Measurements from ENCODE around the gene ZNF213. TPM values are rescaled to one million over a fixed set of nuclear protein-coding genes. Genes with fewer than 3 reads are reported as not detected.

ZNF213 gene
- total RNA-seq, 1 experiment from 2014 or later: 2.0 TPM

DNA sequence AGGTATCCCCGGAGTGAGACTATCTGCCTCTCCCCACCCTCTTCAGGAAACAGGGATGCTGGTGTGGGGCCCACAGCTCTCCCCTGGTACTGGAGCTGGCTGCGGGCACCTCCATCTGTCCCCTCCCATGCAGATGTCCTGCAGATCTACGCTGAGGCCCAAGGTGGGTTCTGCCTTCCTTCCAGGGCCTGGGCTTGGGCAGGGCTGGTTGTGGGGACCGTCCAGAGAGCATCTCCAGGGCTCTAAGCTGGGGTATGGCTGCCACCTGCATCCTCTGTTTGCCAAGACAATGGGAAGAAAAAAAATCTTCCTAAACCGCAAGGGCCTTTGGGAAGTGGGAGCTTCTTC, 12.9 kb downstream of the ZNF213 start:
- Histone ChIP-seq H4K20me1 (ENCODE audit: insufficient read depth, low read depth, low read length) (peaks cover 7% of the 10 kb centered on the region; the same call in 1 of the 2 replicates), H3K4me3 (ENCODE audit: low read length) (no peak overlapping the region), H2AFZ (ENCODE audit: low read length) (no peak overlapping the region), H3K4me2 (ENCODE audit: low read depth, low read length, poor library complexity, severe bottlenecking) (no peak overlapping the region), H3K36me3 (ENCODE audit: insufficient read depth, low read length) (no peaks in the 10 kb centered on the region), H3K9me3 (ENCODE audit: low read length) (no peaks in the 10 kb centered on the region), H3K9ac (ENCODE audit: low read length) (no peak overlapping the region), H3K27ac (ENCODE audit: low read length) (no peak overlapping the region), H3K27me3 (ENCODE audit: low read length) (no peaks in the 10 kb centered on the region), H3K4me1 (ENCODE audit: low read length) (peaks cover 25% of the 10 kb centered on the region), H3K79me2 (ENCODE audit: low read length) (no peaks in the 10 kb centered on the region), H3K9me2 (replicated peaks; ENCODE audit: insufficient read depth, low read length) (no peaks in the 10 kb centered on the region)
- DNase-seq: no peak

DNA sequence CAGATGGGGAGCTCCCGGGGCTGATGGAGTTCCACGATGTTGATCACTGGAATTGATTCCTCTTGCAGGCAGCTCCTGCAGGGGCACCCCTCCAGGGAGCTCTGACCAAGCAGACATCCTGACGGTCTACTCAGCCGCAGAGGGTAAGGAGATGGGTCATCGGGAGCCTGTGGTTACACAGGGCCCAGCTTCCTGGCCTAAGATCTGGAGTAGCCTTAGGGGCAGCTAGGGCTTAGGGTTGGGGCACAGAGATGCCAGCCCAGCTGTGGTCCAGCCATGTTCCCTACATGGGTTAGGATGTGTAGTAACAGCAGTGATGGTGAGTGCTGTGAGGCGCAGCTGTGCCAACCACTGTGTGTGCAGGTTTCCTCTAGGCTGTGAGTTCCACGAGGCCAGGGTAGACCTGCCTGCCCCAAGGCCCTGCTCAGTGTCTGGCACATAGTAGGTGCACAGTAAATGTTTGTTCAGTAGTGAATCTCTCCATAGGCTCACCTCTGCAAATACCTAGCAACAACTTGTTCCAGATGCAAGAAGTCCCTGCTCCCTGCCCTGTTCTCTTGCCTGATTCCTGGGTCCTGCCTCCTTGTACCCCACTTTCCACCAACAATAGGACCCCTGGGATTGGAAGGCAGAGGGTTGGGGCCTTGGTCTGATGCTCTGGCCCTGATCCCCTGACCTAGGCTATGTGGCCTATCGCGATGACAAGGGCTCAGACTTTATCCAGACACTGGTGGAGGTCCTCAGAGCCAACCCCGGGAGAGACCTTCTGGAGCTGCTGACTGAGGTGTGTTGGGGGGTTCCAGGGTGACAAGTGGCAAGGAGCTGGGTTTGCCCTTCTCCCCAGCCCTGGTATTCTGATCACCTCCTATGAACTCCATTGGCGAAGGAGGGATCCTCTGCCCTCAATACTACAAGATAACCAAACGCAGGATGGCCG, 13.7 kb downstream of the ZNF213 start:
- Histone ChIP-seq H3K79me2 (ENCODE audit: low read length) (no peaks in the 10 kb centered on the region), H3K4me3 (ENCODE audit: low read length) (no peak overlapping the region; the same call in 1 of the 2 replicates), H4K20me1 (ENCODE audit: insufficient read depth, low read depth, low read length) (peaks cover 7% of the 10 kb centered on the region; the same call in 1 of the 2 replicates), H3K4me1 (ENCODE audit: low read length) (peaks cover 25% of the 10 kb centered on the region), H2AFZ (ENCODE audit: low read length) (no peak overlapping the region), H3K9ac (ENCODE audit: low read length) (no peak overlapping the region), H3K27me3 (ENCODE audit: low read length) (no peaks in the 10 kb centered on the region), H3K9me3 (ENCODE audit: low read length) (no peaks in the 10 kb centered on the region), H3K4me2 (ENCODE audit: low read depth, low read length, poor library complexity, severe bottlenecking) (peak overlapping the region; percentile 96), H3K27ac (ENCODE audit: low read length) (no peak overlapping the region), H3K36me3 (ENCODE audit: insufficient read depth, low read length) (no peaks in the 10 kb centered on the region), H3K9me2 (replicated peaks; ENCODE audit: insufficient read depth, low read length) (no peaks in the 10 kb centered on the region)
- DNase-seq: peak; percentile 40

DNA sequence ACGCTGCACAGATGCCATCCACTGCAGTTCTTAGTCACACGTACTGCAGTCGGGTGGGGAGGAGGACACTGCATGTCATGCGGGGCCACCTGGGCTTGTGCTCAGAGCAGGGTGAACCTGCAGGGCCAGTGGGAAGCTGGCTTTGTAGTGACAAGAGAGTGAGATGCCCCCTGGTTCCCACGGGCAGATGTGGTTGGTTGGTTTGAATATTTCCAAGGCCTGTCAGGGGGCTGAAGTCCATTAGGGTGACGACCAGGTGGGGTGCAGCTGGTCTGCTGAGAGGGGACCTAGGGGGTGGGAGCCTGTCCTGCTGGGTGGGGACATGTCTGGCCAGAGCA, 14.3 kb downstream of the ZNF213 start:
- no peaks in the 10 kb centered on the region for H3K36me3 ChIP-seq (ENCODE audit: insufficient read depth, low read length)
- H3K4me1 ChIP-seq (ENCODE audit: low read length): peaks cover 25% of the 10 kb centered on the region
- H3K9ac ChIP-seq (ENCODE audit: low read length): peak overlapping the region; percentile 92
- H3K9me3 ChIP-seq (ENCODE audit: low read length): no peaks in the 10 kb centered on the region
- DNase-seq: peak; percentile 44
- H2AFZ ChIP-seq (ENCODE audit: low read length): no peak overlapping the region
- H3K79me2 ChIP-seq (ENCODE audit: low read length): no peaks in the 10 kb centered on the region
- H3K4me2 ChIP-seq (ENCODE audit: low read depth, low read length, poor library complexity, severe bottlenecking): peak overlapping the region; percentile 96
- H3K27ac ChIP-seq (ENCODE audit: low read length): no peak overlapping the region
- H3K4me3 ChIP-seq (ENCODE audit: low read length): peak overlapping the region; percentile 79
- no peaks in the 10 kb centered on the region for H3K9me2 ChIP-seq (replicated peaks; ENCODE audit: insufficient read depth, low read length)
- no peaks in the 10 kb centered on the region for H3K27me3 ChIP-seq (ENCODE audit: low read length)
- peaks cover 7% of the 10 kb centered on the region; the same call in 1 of the 2 replicates for H4K20me1 ChIP-seq (ENCODE audit: insufficient read depth, low read depth, low read length)

- DNase-seq: peak; percentile 87
- H3K9ac ChIP-seq (ENCODE audit: low read length): peak overlapping the region; percentile 92
- peaks cover 25% of the 10 kb centered on the region for H3K4me1 ChIP-seq (ENCODE audit: low read length)
- peak overlapping the region; percentile 82 for H2AFZ ChIP-seq (ENCODE audit: low read length)
- H3K4me3 ChIP-seq (ENCODE audit: low read length): peak overlapping the region; percentile 79
- H3K27ac ChIP-seq (ENCODE audit: low read length): peak overlapping the region; percentile 47
- peaks cover 7% of the 10 kb centered on the region; the same call in 1 of the 2 replicates for H4K20me1 ChIP-seq (ENCODE audit: insufficient read depth, low read depth, low read length)
- H3K4me2 ChIP-seq (ENCODE audit: low read depth, low read length, poor library complexity, severe bottlenecking): peak overlapping the region; percentile 96
- no peaks in the 10 kb centered on the region for H3K27me3 ChIP-seq (ENCODE audit: low read length)
- no peaks in the 10 kb centered on the region for H3K9me2 ChIP-seq (replicated peaks; ENCODE audit: insufficient read depth, low read length)
- no peaks in the 10 kb centered on the region for H3K79me2 ChIP-seq (ENCODE audit: low read length)
- H3K9me3 ChIP-seq (ENCODE audit: low read length): no peaks in the 10 kb centered on the region
- H3K36me3 ChIP-seq (ENCODE audit: insufficient read depth, low read length): no peaks in the 10 kb centered on the region
Observed at GRCh38 chr16:3149630-3150345, 15.0 kb downstream of the ZNF213 start.

- peaks cover 7% of the 10 kb centered on the region; the same call in 1 of the 2 replicates for H4K20me1 ChIP-seq (ENCODE audit: insufficient read depth, low read depth, low read length)
- peak overlapping the region; percentile 96 for H3K4me2 ChIP-seq (ENCODE audit: low read depth, low read length, poor library complexity, severe bottlenecking)
- peak; percentile 99 for DNase-seq
- H3K4me3 ChIP-seq (ENCODE audit: low read length): peak overlapping the region; percentile 79
- peak overlapping the region; percentile 47 for H3K27ac ChIP-seq (ENCODE audit: low read length)
- peaks cover 25% of the 10 kb centered on the region for H3K4me1 ChIP-seq (ENCODE audit: low read length)
- no peaks in the 10 kb centered on the region for H3K79me2 ChIP-seq (ENCODE audit: low read length)
- H3K9ac ChIP-seq (ENCODE audit: low read length): peak overlapping the region; percentile 92
- no peaks in the 10 kb centered on the region for H3K9me2 ChIP-seq (replicated peaks; ENCODE audit: insufficient read depth, low read length)
- H2AFZ ChIP-seq (ENCODE audit: low read length): peak overlapping the region; percentile 82; the same call in 1 of the 2 replicates
- no peaks in the 10 kb centered on the region for H3K9me3 ChIP-seq (ENCODE audit: low read length)
- H3K36me3 ChIP-seq (ENCODE audit: insufficient read depth, low read length): no peaks in the 10 kb centered on the region
- no peaks in the 10 kb centered on the region for H3K27me3 ChIP-seq (ENCODE audit: low read length)
Observed at GRCh38 chr16:3150346-3151218, 15.8 kb downstream of the ZNF213 start.

DNA sequence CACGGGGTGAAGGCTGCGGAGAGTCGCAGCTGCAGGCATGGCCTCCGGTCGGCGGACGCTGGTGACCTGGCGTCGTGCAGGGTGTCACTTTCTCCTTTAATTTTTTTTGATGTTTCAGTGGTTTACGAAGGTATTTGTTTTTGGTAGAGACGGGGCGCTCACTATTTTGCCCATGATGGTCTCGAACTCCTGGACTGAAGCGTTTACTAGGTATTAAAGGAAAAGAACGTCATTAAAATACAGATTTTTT, 17.1 kb downstream of the ZNF213 start:
- DNase-seq: no peak
- H3K4me3 ChIP-seq (ENCODE audit: low read length): peak overlapping the region; percentile 53; the same call in 1 of the 2 replicates
- no peaks in the 10 kb centered on the region for H3K79me2 ChIP-seq (ENCODE audit: low read length)
- no peaks in the 10 kb centered on the region for H3K27me3 ChIP-seq (ENCODE audit: low read length)
- peaks cover 7% of the 10 kb centered on the region; the same call in 1 of the 2 replicates for H4K20me1 ChIP-seq (ENCODE audit: insufficient read depth, low read depth, low read length)
- H3K9me3 ChIP-seq (ENCODE audit: low read length): no peaks in the 10 kb centered on the region
- no peak overlapping the region for H3K9ac ChIP-seq (ENCODE audit: low read length)
- H2AFZ ChIP-seq (ENCODE audit: low read length): no peak overlapping the region
- H3K36me3 ChIP-seq (ENCODE audit: insufficient read depth, low read length): no peaks in the 10 kb centered on the region
- no peak overlapping the region for H3K27ac ChIP-seq (ENCODE audit: low read length)
- peak overlapping the region; percentile 48 for H3K4me2 ChIP-seq (ENCODE audit: low read depth, low read length, poor library complexity, severe bottlenecking)
- peaks cover 25% of the 10 kb centered on the region for H3K4me1 ChIP-seq (ENCODE audit: low read length)
- H3K9me2 ChIP-seq (replicated peaks; ENCODE audit: insufficient read depth, low read length): no peaks in the 10 kb centered on the region

DNA sequence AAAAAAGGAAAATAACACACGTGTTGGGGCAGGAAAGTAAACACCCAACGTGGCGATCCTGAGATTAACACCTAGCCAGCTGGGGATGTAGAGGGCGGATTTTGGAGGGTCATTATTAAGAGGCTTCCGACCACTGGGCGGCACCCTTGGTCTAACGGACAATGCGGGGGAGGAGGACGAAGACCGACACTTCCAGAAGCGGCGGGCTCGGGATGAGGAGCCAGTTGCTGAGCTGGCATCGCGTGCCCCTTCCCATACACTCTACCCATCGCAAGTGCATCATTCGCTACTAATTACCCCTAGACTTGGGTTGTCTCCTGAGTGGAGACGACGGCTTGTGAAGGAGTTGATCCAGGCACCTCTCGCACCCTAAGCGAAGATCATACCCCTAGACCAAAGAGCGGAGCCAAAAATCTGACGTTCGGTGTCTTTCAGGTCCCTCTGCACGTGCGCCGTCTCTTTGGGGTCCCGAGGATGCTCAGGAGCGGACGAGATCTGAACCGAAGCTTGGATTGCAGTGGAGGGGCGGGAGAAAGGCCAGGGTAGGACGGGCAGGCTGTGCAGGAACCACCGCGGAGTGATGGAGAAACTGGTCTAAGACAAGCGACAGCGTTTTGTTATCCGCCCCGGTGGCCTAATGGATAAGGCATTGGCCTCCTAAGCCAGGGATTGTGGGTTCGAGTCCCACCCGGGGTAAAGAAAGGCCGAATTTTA, 17.6 kb downstream of the ZNF213 start:
- peak; percentile 94 for DNase-seq
- peak overlapping the region; percentile 53; the same call in 1 of the 2 replicates for H3K4me3 ChIP-seq (ENCODE audit: low read length)
- H3K9ac ChIP-seq (ENCODE audit: low read length): peak overlapping the region; percentile 34
- H3K27me3 ChIP-seq (ENCODE audit: low read length): no peaks in the 10 kb centered on the region
- H3K4me2 ChIP-seq (ENCODE audit: low read depth, low read length, poor library complexity, severe bottlenecking): peak overlapping the region; percentile 48
- H3K36me3 ChIP-seq (ENCODE audit: insufficient read depth, low read length): no peaks in the 10 kb centered on the region
- H4K20me1 ChIP-seq (ENCODE audit: insufficient read depth, low read depth, low read length): peaks cover 7% of the 10 kb centered on the region; the same call in 1 of the 2 replicates
- H3K9me2 ChIP-seq (replicated peaks; ENCODE audit: insufficient read depth, low read length): no peaks in the 10 kb centered on the region
- H3K79me2 ChIP-seq (ENCODE audit: low read length): no peaks in the 10 kb centered on the region
- H3K27ac ChIP-seq (ENCODE audit: low read length): no peak overlapping the region
- no peaks in the 10 kb centered on the region for H3K9me3 ChIP-seq (ENCODE audit: low read length)
- peaks cover 25% of the 10 kb centered on the region for H3K4me1 ChIP-seq (ENCODE audit: low read length)
- peak overlapping the region; percentile 46; the same call in 1 of the 2 replicates for H2AFZ ChIP-seq (ENCODE audit: low read length)
